Measurements from ENCODE around the gene CABP2. TPM values are rescaled to one million over a fixed set of nuclear protein-coding genes. Genes with fewer than 3 reads are reported as not detected.

Gene CABP2
- total RNA-seq, 4 donors from 2014 or later, result not detected

DNA sequence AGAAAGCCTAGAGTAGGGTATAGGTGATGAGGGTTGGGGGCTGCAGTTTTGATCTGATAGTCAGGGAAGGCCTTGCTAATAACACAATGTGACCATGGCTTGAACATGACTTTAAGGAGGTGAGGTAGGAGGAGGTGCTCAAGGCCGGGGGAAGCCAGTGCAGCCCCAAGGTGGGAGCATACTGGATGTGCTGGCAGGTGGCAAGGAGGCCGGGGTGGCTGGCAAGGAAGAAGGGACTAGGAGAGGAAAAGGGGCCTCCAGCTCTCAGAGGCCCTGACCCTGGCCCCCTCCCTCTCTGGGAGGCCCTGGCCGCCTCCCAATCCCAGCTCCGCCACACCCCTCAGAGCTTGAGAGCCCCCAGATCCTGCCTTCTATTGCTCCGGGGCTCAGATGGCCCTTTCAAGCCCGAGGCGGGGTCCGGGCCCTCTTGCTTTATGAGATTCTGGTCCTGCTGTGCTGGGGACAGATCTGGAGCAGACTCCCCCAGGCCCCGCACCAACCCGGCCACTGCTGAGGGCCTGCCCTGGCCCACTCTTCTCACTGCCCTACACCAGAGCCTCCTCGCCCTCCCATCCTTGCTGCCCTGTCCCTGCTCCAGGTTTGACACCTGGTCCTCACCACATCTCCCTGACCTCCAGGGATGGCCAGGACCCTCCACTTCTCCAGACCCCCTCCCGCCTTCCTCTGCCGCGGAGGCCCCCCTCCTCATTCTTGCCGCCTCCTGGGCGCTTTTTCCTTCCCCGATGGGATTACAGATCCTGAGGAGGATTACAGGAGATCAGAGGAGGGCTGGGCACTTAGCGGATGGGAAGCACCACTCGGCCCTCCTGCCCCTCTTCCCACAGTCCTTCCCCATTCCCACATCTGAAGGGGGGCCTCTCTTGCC, 19.9 kb downstream of the CABP2 start:
- Histone ChIP-seq H3K4me1 (peaks cover 21 to 35% of the 10 kb centered on the region in 2 donors), H3K27me3 (peaks cover 0 to 13% (median 0%) of the 10 kb centered on the region in 3 donors), H3K36me3 (peaks cover 0 to 4% of the 10 kb centered on the region in 2 donors), H3K4me3 (peak overlapping the region in 2 of 4 donors; percentile 62 to 64), H3K9me3 (no peaks in the 10 kb centered on the region), H3K27ac (no peak overlapping the region)
- no peak for TF ChIP-seq POLR2A (IDR thresholded peaks at IDR 0.05)
- TF ChIP-seq, protein P1, sequence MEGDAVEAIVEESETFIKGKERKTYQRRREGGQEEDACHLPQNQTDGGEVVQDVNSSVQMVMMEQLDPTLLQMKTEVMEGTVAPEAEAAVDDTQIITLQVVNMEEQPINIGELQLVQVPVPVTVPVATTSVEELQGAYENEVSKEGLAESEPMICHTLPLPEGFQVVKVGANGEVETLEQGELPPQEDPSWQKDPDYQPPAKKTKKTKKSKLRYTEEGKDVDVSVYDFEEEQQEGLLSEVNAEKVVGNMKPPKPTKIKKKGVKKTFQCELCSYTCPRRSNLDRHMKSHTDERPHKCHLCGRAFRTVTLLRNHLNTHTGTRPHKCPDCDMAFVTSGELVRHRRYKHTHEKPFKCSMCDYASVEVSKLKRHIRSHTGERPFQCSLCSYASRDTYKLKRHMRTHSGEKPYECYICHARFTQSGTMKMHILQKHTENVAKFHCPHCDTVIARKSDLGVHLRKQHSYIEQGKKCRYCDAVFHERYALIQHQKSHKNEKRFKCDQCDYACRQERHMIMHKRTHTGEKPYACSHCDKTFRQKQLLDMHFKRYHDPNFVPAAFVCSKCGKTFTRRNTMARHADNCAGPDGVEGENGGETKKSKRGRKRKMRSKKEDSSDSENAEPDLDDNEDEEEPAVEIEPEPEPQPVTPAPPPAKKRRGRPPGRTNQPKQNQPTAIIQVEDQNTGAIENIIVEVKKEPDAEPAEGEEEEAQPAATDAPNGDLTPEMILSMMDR (IDR thresholded peaks at IDR 0.05 in 4 of 5, conservative IDR thresholded peaks at IDR 0.05 in 1 of 5), result no peak
- no peak for ATAC-seq
- intact Hi-C loops (cut with DNase I; ENCODE audit: low total_unique reads) (no loop called here), in situ Hi-C loops (cut with MboI; ENCODE audit: low sequenced_read_pairs in 4 of 4) (loop anchor here in 3 of 4 donors (10.0 kb wide), 1 partner anchor 109 kb away; the partner anchor contains the start of gene RAD9A (in 3 of the 3))
- no peak for DNase-seq

GRCh38 chr11:67502328-67502979, 20.8 kb downstream of the CABP2 start:
- intact Hi-C loops (cut with DNase I; ENCODE audit: low total_unique reads), result no loop called here

GRCh38 chr11:67501854-67502253, 21.4 kb downstream of the CABP2 start:
- H3K27ac ChIP-seq, result no peak overlapping the region
- in situ Hi-C loops (cut with MboI; ENCODE audit: low sequenced_read_pairs in 4 of 4), result loop anchor here in 3 of 4 donors (10.0 kb wide), 1 partner anchor 107 kb away; the partner anchor contains the start of gene RAD9A (in 3 of the 3)

More at GRCh38 chr11:67502328-67502979, 20.8 kb downstream of the CABP2 start:
- in situ Hi-C loops (cut with MboI; ENCODE audit: low sequenced_read_pairs in 4 of 4), result loop anchor here in 3 of 4 donors (10.0 kb wide), 1 partner anchor 108 kb away; the partner anchor contains the start of gene RAD9A (in 3 of the 3)
- Histone ChIP-seq H3K9me3 (no peaks in the 10 kb centered on the region), H3K4me3 (no peak overlapping the region), H3K36me3 (peaks cover 0 to 4% of the 10 kb centered on the region in 2 donors), H3K4me1 (peaks cover 20 to 31% of the 10 kb centered on the region in 2 donors), H3K27me3 (peaks cover 0 to 13% (median 0%) of the 10 kb centered on the region in 3 donors), H3K27ac (no peak overlapping the region)
- DNase-seq (no peak), ATAC-seq (no peak)
- no peak for TF ChIP-seq POLR2A (IDR thresholded peaks at IDR 0.05)
- TF ChIP-seq, protein P1 (IDR thresholded peaks at IDR 0.05 in 4 of 5, conservative IDR thresholded peaks at IDR 0.05 in 1 of 5), result no peak

More at GRCh38 chr11:67501854-67502253, 21.4 kb downstream of the CABP2 start:
- TF ChIP-seq, protein P1 (IDR thresholded peaks at IDR 0.05 in 4 of 5, conservative IDR thresholded peaks at IDR 0.05 in 1 of 5), result no peak
- TF ChIP-seq POLR2A (IDR thresholded peaks at IDR 0.05), result no peak
- Histone ChIP-seq H3K4me3 (no peak overlapping the region), H3K36me3 (peaks cover 0 to 4% of the 10 kb centered on the region in 2 donors), H3K4me1 (peaks cover 15 to 25% of the 10 kb centered on the region in 2 donors), H3K9me3 (no peaks in the 10 kb centered on the region), H3K27me3 (peaks cover 0 to 13% (median 0%) of the 10 kb centered on the region in 3 donors)
- intact Hi-C loops (cut with DNase I; ENCODE audit: low total_unique reads), result no loop called here
- DNase-seq (no peak), ATAC-seq (no peak)
